NCI-H446 (cell line): ENCODE results near the gene ASB10.

Experiments used
- DNase-seq, 2 experiments: peaks; one replicate each; lab custom pipeline; 2025; lab: John Stamatoyannopoulos, UW

The ASB10 gene

DNA sequence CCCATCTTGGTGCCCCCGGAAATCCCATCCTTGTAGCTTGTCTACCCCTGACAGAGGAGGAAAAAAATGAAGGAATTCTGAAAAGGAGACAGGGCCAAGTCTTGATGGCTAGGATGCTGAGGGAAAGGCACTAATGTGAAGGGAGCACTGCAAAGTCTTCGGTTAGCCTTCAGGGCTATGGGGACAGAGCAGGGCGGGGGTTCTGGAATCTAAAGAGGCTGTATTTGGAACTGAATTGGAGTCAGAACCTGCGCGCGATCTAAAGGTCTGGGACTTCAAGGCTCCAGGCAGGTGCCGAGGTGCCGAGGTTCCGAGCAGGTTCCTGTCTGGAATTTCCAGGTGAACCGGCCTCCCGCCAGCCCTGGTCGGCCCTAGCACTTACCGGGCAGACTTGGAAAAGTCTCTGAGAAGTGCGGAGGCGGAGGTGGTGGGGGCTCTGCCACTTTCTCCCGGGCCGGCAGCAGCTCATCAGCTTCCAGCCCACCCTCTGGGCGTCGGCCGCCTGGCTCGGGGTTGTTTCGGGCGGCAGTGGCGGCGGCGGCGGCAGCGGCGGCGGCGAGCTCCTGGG is 20.3 kb downstream of the ASB10 start:
- no peak for DNase-seq

GRCh38 chr7:151161757-151162156 is 25.3 kb downstream of the ASB10 start:
- no peak for DNase-seq

DNA sequence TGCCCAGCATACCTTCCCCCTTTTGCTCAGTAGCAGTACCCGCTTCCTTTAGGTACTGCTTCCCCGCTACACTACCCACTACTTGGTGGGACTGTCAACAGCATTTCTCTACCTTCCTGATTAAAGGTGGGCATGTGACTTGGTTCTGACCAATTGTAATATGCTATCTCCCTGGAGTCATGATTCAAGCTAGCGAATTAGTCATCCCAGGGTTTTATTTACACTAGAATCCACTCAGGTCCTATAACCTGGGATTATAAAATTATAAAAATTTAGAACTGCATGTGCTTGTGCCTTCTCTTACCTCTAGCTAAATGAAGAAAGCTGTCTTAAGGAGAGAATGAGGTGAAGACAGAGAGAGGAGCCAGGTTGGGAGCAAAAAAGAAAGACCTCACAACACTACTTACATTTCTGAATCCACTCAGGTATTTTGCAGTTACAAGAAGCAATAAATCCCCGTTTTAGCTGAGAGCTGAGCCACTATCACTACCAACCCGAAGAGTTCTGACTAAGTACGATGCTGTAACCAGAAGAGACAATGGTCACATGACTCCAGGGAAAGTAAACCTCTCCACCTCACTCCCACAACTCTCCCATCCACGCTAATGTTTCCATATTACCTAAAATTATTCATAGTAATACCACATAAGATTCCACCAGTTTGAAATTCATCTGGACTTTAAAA is 29.3 kb downstream of the ASB10 start:
- DNase-seq, result no peak

DNA sequence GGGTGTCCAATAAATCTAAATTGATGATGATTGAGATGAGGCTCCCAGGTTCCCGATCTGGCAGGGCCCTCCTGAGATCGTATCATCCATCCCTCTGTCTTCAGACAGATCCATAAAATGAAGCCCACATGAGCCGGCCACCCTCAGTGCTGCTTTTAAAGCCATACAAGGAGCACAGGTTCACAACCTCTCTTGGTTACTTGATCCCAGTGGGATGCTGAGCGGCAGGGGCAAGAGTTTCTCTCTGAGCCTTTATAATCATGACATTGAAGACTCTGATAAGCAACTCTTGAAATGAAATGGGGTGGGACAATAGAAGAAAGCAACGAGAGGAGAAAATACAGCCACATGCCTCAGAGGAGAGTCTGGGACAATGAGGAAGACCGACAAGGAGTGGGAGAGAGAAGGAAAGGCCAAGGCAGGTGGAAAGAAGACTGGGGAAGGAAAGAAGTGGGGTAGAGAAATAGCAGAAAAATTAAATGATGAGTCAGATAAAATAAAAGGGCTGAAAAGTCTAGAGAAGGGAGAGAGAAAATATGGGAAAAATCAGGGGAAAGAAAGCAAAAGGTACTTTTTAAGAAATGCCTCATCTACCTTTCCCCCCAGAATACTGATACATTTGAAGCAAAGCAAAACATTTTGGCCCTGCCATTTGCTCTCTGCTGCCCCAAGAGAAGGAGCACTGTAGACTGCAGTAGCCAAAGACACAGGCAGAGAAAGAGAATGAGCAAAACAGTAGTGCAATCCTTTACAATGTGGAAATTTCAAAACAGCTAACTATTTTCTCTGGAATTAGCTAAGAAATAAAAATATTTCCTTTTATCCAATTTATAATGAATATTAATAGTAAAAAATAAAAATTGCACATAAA is 34.2 kb downstream of the ASB10 start:
- DNase-seq, result no peak

GRCh38 chr7:151150388-151150787 is 36.7 kb downstream of the ASB10 start:
- no peak for DNase-seq

GRCh38 chr7:151148319-151149259 is 38.5 kb downstream of the ASB10 start:
- DNase-seq, result no peak

DNA sequence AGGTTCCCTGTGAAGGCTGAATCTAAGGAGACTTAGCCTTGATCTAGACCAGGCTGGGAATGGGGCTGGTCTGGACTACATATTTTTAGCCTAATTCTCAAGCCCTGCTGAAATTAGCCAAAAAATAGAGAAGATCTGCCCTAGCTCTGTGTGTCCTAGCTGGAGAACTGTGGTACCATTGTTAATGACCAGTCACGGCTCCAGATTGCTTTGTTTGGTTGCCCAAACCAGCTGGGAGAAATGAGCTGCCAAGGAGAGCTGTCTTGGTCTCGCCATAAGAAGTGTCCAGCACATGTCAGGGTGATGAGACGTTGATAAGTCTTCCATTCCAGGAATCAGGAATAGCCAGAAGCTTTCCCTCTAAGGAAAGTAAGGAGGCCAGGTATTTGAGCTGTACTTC is 40.3 kb downstream of the ASB10 start:
- DNase-seq, result no peak

DNA sequence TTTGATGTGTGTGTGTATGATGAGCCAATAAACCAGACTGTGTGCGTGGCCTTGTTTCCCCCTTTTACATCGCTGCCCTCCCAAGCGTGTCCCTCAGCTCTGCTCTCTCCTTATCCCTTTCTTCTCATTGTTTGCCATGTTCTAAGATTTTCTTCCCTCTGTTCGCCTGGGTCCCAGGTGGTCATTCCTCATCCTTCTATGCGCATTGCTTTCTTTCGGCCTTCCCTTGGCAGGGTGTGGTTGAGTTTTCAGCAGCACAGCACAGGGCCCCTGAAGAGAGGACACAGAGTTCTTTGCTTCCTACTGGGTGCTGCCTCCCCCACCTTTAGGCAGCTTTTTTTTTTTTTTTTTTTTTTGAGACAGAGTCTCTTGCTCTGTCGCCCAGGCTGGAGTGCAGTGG is 42.7 kb downstream of the ASB10 start:
- DNase-seq, result no peak

DNA sequence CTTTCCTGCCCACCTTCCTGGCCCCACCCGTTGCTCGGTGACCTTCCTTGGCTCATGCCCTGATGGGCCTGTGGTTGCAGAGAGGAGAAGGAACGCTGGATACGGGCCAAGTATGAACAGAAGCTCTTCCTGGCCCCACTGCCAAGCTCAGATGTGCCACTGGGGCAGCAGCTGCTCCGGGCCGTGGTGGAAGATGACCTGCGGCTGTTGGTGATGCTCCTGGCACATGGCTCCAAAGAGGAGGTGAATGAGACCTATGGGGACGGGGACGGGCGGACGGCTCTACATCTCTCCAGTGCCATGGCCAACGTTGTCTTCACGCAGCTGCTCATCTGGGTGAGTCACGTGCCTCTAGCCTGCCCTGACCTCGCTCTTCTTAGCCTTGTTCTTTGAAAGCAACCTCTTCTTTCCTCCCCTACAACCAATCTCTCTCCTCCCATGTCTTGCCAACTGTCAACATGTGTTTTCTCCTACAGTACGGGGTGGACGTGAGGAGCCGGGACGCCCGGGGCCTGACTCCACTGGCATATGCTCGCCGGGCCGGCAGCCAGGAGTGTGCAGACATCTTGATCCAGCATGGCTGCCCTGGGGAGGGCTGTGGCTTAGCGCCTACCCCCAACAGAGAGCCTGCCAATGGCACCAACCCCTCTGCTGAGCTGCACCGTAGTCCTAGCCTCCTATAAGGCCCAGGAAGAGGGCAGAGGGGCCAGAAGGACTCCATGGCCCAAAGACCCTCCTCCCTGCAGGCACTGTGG is 43.6 kb downstream of the ASB10 start:
- DNase-seq, result peak; percentile 3 to 84

- no peak for DNase-seq
These were observed 44.4 kb downstream of the ASB10 start for GRCh38 chr7:151142686-151143040.

DNA sequence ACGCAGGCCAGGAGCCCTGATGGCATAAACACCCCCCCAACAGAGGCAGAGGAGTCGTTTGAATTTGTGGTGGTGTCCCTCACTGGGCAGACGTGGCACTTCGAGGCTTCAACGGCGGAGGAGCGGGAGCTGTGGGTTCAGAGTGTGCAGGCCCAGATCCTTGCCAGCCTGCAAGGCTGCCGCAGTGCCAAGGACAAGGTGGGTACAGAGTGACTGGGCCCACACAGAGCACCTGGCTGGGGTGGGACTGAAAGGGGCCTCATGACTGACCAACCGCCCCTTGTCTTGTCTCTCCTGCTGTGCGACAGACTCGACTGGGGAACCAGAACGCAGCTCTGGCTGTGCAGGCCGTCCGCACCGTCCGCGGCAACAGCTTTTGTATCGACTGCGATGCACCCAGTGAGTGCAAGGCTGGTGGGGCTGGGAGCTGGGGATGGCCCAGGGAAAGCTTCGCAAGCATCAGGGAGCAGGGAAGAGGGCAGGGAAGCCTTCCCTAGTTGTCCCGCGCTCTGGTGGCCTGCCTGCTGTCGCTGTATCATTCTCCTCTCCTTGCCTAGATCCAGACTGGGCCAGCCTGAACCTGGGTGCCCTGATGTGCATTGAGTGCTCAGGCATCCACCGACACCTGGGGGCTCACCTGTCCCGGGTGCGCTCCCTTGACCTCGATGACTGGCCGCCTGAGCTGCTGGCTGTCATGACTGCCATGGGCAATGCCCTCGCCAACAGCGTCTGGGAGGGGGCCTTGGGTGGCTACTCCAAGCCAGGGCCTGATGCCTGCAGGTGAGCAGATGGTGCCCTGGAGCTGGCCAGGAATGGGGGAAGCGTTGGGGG is 45.0 kb downstream of the ASB10 start:
- no peak for DNase-seq

DNA sequence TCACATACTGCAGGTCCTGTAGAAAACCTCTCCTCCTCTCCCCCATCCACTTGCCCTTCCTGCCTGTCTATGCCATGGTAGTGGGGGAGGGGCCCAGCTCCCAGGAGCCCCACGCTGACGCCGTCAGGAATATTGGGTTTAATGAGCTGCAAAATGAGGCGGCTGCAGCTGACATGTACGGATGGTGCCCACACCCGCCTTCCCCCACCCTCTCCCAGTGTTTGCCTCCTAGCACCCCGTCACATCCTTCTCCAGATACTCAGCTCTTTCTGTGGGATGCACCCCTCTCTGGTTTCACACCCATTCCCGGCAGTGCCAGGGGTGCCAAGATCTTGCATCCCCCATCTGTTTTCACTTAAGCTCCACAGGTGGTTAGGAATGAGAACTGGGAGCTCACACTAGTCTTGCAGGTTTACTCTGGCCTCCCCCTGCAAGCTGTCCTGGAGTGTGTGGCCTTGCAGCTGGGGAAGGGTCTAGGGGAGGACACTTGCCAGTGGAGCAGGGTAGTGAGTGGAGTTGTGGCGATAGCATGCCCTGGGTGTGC is 45.7 kb downstream of the ASB10 start:
- peak in 1 of 2 experiments; percentile 28 for DNase-seq

- DNase-seq, result no peak
These were observed 46.2 kb downstream of the ASB10 start for GRCh38 chr7:151140826-151141225.

GRCh38 chr7:151139791-151140190 is 47.3 kb downstream of the ASB10 start:
- DNase-seq, result no peak

- no peak for DNase-seq
These were observed 47.8 kb downstream of the ASB10 start for GRCh38 chr7:151139071-151139790.

GRCh38 chr7:151138153-151138851 is 48.7 kb downstream of the ASB10 start:
- no peak for DNase-seq

- DNase-seq, result no peak
These were observed 49.3 kb downstream of the ASB10 start for GRCh38 chr7:151137791-151138152.

DNA sequence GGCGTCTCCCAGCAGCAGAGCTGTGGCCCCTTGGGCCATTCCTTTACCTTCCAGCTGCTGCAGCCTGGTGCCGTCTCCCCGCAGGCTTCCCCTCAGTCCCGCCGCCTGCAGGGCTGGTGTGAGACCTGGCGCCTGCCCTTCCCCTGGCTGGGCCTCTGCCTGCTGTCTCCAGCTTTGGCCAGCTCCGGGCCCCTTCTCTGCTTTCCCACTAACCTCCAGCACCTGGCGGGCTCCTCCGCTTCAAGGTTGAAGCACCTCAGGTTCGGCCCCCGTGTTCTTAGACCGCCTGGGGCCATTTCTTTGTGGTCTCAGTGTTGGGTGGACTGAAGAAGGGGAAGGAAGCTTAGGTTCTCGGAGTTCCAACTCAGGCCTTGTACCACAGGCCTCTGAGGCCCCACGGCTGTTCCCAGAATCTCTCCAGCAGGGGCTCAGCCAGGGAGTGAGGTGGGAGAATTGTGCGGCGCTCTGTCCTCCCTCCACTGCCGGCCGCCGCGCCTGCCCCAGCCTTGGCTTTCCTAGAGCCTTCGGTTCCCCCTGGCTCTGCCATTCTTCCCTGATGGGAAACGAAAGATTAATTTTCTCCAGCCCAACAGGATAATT is 49.9 kb downstream of the ASB10 start:
- no peak for DNase-seq
